Measurements from ENCODE around the gene LHPP.

LHPP gene

GRCh38 chr10:124541076-124541903 is 79.7 kb downstream of the LHPP start:
- in situ Hi-C loops (cut with MboI; ENCODE audit: low pct_unique_long_range_greater_than_20kb, low sequenced_read_pairs, unreplicated experiment): loop anchor here (10.0 kb wide), 1 partner anchor 204 kb away; the partner anchor contains the start of gene FAM53B
- DNase-seq (ENCODE audit: low spot score): no peak
- no peak for TF ChIP-seq CTCF (IDR thresholded peaks at IDR 0.05; ENCODE audit: extremely low read depth, insufficient read depth, missing control alignments)

- DNase-seq (ENCODE audit: low spot score): no peak
- TF ChIP-seq CTCF (IDR thresholded peaks at IDR 0.05; ENCODE audit: extremely low read depth, insufficient read depth, missing control alignments): no peak
- in situ Hi-C loops (cut with MboI; ENCODE audit: low pct_unique_long_range_greater_than_20kb, low sequenced_read_pairs, unreplicated experiment): loop anchor here (10.0 kb wide), 1 partner anchor 202 kb away; the partner anchor contains the start of gene FAM53B
These were observed 80.7 kb downstream of the LHPP start for GRCh38 chr10:124542336-124542735.

- TF ChIP-seq CTCF (IDR thresholded peaks at IDR 0.05; ENCODE audit: extremely low read depth, insufficient read depth, missing control alignments): no peak
- DNase-seq (ENCODE audit: low spot score): no peak
- in situ Hi-C loops (cut with MboI; ENCODE audit: low pct_unique_long_range_greater_than_20kb, low sequenced_read_pairs, unreplicated experiment): loop anchor here (10.0 kb wide), 1 partner anchor 202 kb away; the partner anchor contains the start of gene FAM53B
These were observed 81.5 kb downstream of the LHPP start for GRCh38 chr10:124543146-124543545.

GRCh38 chr10:124543971-124544370 is 82.3 kb downstream of the LHPP start:
- no peak for DNase-seq (ENCODE audit: low spot score)
- no peak for TF ChIP-seq CTCF (IDR thresholded peaks at IDR 0.05; ENCODE audit: extremely low read depth, insufficient read depth, missing control alignments)
- in situ Hi-C loops (cut with MboI; ENCODE audit: low pct_unique_long_range_greater_than_20kb, low sequenced_read_pairs, unreplicated experiment): loop anchor here (10.0 kb wide), 1 partner anchor 201 kb away; the partner anchor contains the start of gene FAM53B

GRCh38 chr10:124544711-124545110 is 83.1 kb downstream of the LHPP start:
- in situ Hi-C loops (cut with MboI; ENCODE audit: low pct_unique_long_range_greater_than_20kb, low sequenced_read_pairs, unreplicated experiment): loop anchor here (10.0 kb wide), 1 partner anchor 200 kb away; the partner anchor contains the start of gene FAM53B
- no peak for TF ChIP-seq CTCF (IDR thresholded peaks at IDR 0.05; ENCODE audit: extremely low read depth, insufficient read depth, missing control alignments)

GRCh38 chr10:124545351-124546054 is 83.9 kb downstream of the LHPP start:
- DNase-seq (ENCODE audit: low spot score): no peak
- in situ Hi-C loops (cut with MboI; ENCODE audit: low pct_unique_long_range_greater_than_20kb, low sequenced_read_pairs, unreplicated experiment): loop anchor here (10.0 kb wide), 1 partner anchor 199 kb away; the partner anchor contains the start of gene FAM53B
- TF ChIP-seq CTCF (IDR thresholded peaks at IDR 0.05; ENCODE audit: extremely low read depth, insufficient read depth, missing control alignments): no peak

More at GRCh38 chr10:124544711-124545110, 83.1 kb downstream of the LHPP start:
- no peak for DNase-seq (ENCODE audit: low spot score)

All from GM13977 (cell line).